Measurements from ENCODE around the gene ADM5. TPM values are rescaled to one million over a fixed set of nuclear protein-coding genes. Genes with fewer than 3 reads are reported as not detected.

Gene ADM5
- total RNA-seq, 1 experiment from 2014 or later: 13.5 TPM

DNA sequence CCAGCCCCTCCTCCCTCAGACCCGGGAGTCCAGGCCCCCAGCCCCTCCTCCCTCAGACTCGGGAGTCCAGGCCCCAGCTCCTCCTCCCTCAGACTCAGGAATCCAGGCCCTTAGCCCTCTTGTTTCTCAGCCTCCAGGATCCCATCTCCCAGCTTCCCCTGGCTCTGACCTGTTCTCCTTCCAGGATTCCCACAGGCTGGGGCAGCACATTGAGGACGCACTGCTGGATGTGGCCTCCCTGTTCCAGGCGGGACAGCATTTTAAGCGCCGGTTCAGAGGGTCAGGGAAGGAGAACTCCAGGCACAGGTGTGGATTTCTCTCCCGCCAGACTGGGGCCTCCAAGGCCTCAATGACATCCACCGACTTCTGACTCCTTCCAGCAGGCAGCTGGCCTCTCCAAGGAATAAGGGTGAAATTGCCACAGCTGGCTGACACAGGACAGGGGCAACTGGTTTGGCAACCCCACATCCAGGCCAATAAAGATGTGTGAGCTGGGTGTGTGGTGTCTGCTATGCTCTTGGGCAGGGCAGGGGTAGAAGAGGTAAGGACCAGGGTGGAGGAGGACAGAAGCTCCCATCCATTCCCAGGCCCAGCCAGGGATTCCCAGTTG lies 23.9 kb downstream of the ADM5 start:
- H3K23me2 ChIP-seq (ENCODE audit: insufficient read length, low read depth, low read length, poor library complexity, severe bottlenecking): no peaks in the 10 kb centered on the region
- H3K9ac ChIP-seq (ENCODE audit: extremely low read depth, insufficient read length, low read length): no peak overlapping the region
- Mint-ChIP-seq H3K27me3 (ENCODE audit: low read depth) (peaks cover 2% of the 10 kb centered on the region; the same call in 1 of the 2 replicates), H3K4me1 (peaks cover 3 to 9% of the 10 kb centered on the region in 2 experiments), H3K36me3 (ENCODE audit: insufficient read depth in 1 of 3, low read depth in 3 of 3) (peaks cover 36 to 53% (median 52%) of the 10 kb centered on the region in 3 experiments), H3K9me3 (peaks cover 3% of the 10 kb centered on the region in 2 experiments; a peak in 2 of 5 replicates), H3K4me3 (no peak overlapping the region), H3K27ac (peak overlapping the region in 1 of 3 experiments; percentile 40; a peak in 1 of 7 replicates)
- H4K5ac ChIP-seq (ENCODE audit: insufficient read length, low read depth, low read length): no peak overlapping the region
- H2AK5ac ChIP-seq (ENCODE audit: insufficient read length, low read length): no peak overlapping the region
- no peak overlapping the region for H3K14ac ChIP-seq (ENCODE audit: insufficient read depth, low read length)
- no peaks in the 10 kb centered on the region for H3K79me1 ChIP-seq (ENCODE audit: insufficient read depth, low read depth, low read length, poor library complexity, severe bottlenecking)
- no peaks in the 10 kb centered on the region for H3K79me2 ChIP-seq (ENCODE audit: insufficient read depth, low read length)
- DNase-seq: no peak
- no peak overlapping the region for H3T11ph ChIP-seq (ENCODE audit: low read length)
- no peak overlapping the region for H2BK5ac ChIP-seq (ENCODE audit: insufficient read length, low read length)
- H4K8ac ChIP-seq (replicated peaks; ENCODE audit: insufficient read length, low read depth, low read length): no peak overlapping the region
- H3K23ac ChIP-seq (ENCODE audit: insufficient read length, low read depth, low read length): no peak overlapping the region
- H3K4ac ChIP-seq (ENCODE audit: low read depth, low read length): no peak overlapping the region
- no CpG with 5 or more reads among the region's 8 CpGs for WGBS (ENCODE audit: extremely low coverage, insufficient read length, low lambda C conversion rate)
- H3K4me2 ChIP-seq (ENCODE audit: insufficient read depth, insufficient read length, low read length): no peak overlapping the region
- H2BK12ac ChIP-seq (ENCODE audit: insufficient read length, low read depth, low read length): no peak overlapping the region
- no peak overlapping the region for H3K18ac ChIP-seq (ENCODE audit: insufficient read length, low read depth, low read length)
- H4K20me1 ChIP-seq (ENCODE audit: control insufficient read depth, insufficient read depth, insufficient read length): no peaks in the 10 kb centered on the region
- no peak overlapping the region for H3K56ac ChIP-seq (ENCODE audit: insufficient read length, low read depth, low read length)
- H2BK15ac ChIP-seq (ENCODE audit: low read depth, low read length): no peak overlapping the region
- H3K4me1 ChIP-seq (ENCODE audit: insufficient read depth, low read length): no peaks in the 10 kb centered on the region
- H3K9me3 ChIP-seq (ENCODE audit: control insufficient read depth, low read depth, low read length): no peaks in the 10 kb centered on the region
- no peak overlapping the region for H2BK20ac ChIP-seq (ENCODE audit: low read depth, low read length, poor library complexity, severe bottlenecking)
- TF ChIP-seq, protein P1, sequence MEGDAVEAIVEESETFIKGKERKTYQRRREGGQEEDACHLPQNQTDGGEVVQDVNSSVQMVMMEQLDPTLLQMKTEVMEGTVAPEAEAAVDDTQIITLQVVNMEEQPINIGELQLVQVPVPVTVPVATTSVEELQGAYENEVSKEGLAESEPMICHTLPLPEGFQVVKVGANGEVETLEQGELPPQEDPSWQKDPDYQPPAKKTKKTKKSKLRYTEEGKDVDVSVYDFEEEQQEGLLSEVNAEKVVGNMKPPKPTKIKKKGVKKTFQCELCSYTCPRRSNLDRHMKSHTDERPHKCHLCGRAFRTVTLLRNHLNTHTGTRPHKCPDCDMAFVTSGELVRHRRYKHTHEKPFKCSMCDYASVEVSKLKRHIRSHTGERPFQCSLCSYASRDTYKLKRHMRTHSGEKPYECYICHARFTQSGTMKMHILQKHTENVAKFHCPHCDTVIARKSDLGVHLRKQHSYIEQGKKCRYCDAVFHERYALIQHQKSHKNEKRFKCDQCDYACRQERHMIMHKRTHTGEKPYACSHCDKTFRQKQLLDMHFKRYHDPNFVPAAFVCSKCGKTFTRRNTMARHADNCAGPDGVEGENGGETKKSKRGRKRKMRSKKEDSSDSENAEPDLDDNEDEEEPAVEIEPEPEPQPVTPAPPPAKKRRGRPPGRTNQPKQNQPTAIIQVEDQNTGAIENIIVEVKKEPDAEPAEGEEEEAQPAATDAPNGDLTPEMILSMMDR (conservative IDR thresholded peaks at IDR 0.05): no peak
- no peak overlapping the region for H3K27ac ChIP-seq (ENCODE audit: insufficient read length, low read depth, low read length)
- H3K27me3 ChIP-seq (ENCODE audit: insufficient read depth, low read length): no peaks in the 10 kb centered on the region
- H4K91ac ChIP-seq (ENCODE audit: insufficient read length, low read depth, low read length): no peak overlapping the region
- no peak overlapping the region for H2BK120ac ChIP-seq (ENCODE audit: low read depth, low read length, poor library complexity, severe bottlenecking)
- H2AFZ ChIP-seq (ENCODE audit: low read length): no peak overlapping the region

Data from H9 (cell line).